ENCODE data around the gene TLE7.

DNA sequence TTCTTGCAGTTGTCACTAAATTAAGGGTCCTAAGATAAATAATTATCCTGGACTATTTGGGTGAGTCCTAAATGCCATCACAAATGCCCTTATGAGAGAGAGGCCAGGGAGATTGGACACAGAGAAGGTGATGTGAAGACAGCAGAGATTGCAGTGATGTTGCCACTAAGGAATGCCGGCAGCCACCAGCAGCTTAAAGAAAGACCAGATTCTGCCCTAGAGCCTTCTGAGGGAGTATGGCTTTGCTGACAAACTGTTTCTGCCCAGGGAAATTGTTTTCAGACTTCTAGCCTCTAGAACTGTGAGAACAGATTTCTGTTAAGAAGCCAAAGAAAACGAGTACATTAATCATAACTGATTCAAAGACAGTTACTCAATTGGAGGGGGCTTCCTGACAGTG lies 30.2 kb upstream of the TLE7 start:
- TF ChIP-seq, protein P1, sequence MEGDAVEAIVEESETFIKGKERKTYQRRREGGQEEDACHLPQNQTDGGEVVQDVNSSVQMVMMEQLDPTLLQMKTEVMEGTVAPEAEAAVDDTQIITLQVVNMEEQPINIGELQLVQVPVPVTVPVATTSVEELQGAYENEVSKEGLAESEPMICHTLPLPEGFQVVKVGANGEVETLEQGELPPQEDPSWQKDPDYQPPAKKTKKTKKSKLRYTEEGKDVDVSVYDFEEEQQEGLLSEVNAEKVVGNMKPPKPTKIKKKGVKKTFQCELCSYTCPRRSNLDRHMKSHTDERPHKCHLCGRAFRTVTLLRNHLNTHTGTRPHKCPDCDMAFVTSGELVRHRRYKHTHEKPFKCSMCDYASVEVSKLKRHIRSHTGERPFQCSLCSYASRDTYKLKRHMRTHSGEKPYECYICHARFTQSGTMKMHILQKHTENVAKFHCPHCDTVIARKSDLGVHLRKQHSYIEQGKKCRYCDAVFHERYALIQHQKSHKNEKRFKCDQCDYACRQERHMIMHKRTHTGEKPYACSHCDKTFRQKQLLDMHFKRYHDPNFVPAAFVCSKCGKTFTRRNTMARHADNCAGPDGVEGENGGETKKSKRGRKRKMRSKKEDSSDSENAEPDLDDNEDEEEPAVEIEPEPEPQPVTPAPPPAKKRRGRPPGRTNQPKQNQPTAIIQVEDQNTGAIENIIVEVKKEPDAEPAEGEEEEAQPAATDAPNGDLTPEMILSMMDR (IDR thresholded peaks at IDR 0.05), result no peak
- TF ChIP-seq POLR2A (IDR thresholded peaks at IDR 0.05), result no peak

Data from heart left ventricle (tissue), 13 donors.